ENCODE data around the gene CHMP4B.

The CHMP4B gene

DNA sequence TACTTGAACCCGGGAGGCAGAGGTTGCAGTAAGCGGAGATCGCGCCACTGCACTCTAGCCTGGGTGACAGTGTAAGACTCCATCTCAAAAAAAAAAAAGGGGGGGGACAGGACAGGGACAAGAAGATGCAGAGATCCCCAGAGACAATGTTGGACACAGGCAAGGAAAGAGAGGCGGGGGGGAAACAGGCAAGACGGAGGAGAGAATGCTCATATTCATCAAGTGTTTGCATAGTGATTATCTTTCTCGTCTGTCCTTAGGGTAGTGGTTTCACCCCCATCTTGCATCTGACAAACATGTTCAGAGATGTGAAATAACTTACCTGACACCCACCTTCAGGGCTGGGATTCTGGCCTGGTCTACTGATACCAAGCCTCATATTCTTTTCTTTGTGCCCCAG lies 29.0 kb downstream of the CHMP4B start:
- no peak for DNase-seq (ENCODE audit: low spot score)

DNA sequence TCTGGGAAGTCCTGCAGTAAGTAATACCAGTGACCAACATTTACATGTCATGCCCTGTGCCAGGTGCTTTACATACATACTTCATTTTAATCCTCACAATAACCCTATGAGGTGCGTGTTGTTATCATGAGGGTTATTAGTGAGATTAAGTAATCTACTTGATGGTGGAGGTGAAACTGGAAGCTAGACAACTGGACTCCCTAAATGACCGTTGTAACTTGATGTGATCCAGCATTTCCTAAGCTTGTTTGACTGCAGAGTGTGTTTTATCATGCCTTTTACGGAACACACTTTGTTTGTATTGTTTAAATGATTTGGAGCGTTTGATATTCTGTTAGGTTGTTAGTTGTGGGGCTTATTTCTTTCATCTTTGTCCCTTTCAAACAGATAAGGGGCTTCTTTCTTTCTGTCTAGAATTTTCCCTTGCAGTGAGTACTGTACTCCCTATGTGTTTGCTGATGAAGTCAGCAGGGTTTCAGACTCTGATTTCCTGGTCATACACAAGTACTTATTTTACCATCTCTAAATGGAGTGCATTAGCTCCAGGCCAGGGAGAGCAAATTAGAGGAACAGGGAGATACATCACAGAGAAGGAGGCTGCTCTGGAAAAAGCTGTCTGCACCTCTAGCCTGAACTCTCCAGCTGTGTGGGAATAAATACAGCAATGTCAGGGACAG lies 29.7 kb downstream of the CHMP4B start:
- no peak for DNase-seq (ENCODE audit: low spot score)

DNA sequence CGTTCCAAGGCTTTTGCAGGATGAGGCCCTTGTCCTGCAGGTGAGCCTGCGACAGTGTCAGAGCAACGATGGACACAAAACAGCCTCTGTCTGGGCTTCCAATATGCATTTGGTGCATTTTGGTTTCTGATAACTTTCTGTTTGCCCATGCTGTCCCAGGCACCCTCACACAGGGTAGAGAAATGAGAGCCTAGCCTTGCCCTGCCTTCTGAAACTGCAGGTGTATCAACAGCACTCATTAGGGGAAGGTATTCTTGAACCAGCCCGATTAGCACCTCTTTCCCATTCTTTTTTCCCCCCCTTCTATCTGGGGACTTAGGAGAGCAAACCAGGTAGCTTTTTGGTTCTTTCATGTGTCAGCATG lies 30.3 kb downstream of the CHMP4B start:
- DNase-seq (ENCODE audit: low spot score), result no peak

DNA sequence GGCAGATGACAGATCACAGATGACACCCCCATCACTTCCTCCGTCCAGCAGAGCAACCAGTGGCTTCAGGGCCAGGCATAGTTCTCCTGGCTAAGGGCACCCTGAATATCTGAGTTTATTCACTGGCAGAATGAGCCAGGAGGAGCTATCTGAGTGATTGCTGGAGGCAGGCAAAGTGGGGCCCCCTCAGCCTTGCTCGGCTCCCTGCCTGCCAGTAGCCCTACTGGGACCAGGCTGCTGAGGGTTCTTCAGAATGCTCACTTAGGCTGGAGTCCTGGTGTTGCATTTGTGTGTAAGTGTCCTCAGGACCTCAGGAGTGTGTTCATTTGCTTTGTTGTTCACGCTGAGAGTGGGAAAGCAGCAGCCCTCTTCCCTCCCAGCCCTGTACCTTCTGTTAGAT lies 31.2 kb downstream of the CHMP4B start:
- no peak for DNase-seq (ENCODE audit: low spot score)

DNA sequence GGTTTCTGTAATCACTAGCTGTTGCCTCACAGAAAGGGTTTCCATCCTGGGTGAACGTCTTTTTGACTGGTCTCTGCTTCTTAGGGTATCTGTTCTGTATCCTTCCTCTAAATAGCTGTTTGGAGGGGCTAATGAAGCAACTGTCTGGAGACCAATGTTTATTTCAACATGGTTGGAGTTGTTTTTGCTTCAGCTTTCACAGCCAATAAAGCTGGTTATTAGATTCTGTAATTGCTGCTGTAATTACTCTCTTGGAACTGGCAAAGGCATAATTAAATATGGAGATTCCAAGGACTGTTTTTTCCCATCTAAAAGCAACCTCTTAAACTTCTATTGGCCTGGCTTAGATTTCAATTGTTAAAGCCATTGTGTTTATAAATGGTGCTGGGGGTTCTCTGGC lies 31.9 kb downstream of the CHMP4B start:
- no peak for DNase-seq (ENCODE audit: low spot score)

DNA sequence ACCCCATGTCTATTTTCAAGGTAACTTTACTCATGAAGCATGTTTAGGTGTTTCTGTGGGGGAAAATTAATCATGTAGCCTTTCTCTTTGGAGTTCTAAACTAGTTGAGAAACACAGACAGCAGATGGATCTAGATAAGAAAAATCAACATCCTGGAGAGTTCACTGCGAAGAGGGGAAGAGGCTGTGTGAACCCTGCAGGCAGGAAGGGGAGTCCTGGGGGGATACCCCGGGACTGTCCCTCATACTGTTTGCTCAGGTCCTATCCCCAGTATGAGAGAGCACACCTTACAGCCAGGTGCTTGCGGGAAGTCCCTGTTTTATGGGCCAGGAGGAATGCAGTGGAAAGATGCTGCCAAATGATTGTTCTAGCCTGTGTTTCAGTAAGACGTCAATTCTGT lies 32.7 kb downstream of the CHMP4B start:
- peak; percentile 12 for DNase-seq (ENCODE audit: low spot score)

DNA sequence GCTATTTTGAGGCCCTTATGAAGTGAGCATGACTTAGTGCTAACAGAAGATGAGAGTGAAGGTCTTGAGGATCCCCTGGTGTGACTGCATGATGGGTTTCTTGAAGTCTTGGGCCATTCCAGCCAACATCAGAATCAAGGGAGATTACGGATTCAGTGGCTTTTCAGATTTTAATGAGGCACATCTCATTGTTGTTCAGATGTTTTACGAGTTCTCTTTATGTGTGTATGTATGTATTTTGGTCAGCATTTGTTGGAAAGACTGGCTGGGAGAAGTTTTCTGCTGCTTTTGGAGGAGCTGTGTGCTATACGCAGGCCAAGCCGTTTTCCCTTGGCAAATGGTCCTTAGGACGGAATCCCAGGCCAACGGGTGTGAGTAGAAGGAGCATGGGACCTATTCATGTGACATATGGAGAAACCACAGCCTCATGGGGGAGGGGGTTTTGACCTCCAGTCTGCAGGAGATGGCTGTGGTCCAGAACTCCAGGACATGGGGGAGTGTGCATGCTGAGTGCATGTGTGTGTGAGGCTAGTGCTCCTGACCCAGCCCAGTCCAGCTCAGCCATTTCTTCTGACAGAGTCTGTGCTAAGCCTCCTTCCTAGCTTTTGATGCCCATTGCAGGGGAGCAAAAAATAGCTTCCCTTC lies 35.3 kb downstream of the CHMP4B start:
- no peak for DNase-seq (ENCODE audit: low spot score)

DNA sequence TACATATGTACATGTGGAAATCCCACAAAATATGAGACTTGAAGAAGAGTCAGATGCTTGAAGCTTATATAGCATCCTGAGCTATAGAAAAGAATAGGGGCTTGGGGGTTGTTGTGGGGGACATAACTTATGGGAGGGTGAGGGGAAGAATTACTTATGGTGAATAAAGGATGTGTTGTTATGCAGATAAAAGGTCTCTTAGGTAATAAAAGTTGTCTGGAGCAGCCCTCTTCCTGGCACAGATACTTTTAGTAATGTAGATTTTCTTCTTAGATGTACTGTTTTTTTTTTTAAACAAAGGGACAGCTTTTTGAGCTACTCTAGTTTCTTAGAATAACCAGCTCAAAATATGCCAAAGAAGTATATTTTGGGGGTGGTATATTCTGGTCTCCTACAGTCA lies 35.9 kb downstream of the CHMP4B start:
- no peak for DNase-seq (ENCODE audit: low spot score)

DNA sequence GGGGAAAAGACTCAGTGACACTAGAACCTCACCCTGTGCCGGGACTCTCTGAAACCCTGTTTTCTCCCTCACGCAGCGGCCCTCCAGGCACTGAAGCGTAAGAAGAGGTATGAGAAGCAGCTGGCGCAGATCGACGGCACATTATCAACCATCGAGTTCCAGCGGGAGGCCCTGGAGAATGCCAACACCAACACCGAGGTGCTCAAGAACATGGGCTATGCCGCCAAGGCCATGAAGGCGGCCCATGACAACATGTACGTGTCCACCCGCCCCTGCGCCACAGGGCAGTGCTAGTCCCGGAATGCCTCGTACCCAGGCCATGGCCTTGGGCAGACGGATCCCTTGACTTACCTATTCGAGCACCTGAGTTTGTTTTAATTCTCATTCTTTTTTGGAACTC lies 37.2 kb downstream of the CHMP4B start:
- no peak for DNase-seq (ENCODE audit: low spot score)

DNA sequence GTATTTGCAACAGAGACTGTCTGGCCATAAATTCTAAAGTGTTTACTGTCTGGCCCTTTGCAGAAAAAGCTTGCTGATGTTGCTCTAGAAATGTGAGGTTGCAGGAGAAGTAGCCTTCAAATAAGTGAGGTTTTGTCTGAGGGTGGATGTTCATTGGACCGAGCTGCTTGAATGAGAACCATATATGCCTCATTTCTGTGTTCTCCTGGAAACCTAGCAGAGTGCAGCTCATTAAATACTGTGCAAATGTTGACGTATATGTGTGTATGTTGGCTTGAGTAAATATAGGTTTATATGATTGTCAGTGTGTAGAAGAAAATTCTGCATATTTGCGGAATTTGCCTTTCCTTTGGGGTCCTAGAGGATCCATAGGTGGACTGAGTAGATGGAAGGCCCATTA lies 39.0 kb downstream of the CHMP4B start:
- no peak for DNase-seq (ENCODE audit: low spot score)

DNA sequence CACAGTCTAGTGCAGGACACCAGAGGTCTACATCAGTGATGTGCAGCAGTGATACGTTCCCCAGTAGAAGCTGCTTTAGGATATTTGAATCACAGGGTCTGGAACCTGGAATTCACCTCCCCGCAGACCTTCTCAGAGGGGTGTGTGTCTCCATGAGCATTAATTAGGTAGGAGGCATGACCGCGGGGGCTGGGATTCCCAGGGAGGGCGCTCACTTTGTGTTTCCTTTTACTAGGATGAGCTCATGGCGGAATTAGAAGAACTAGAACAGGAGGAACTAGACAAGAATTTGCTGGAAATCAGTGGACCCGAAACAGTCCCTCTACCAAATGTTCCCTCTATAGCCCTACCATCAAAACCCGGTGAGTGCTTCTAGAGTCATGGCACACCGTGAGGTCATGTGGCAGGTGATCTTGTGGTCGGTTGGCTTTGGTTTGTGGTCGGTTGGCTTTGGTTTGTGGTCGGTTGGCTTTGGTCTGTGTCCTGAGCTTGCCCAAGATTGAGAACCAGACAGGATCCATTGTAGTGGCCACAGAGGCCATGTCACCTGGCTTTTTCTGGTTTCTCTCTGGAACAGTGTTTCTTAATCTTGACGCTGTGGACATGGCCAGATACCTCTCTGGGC lies 40.8 kb downstream of the CHMP4B start:
- DNase-seq (ENCODE audit: low spot score), result no peak

DNA sequence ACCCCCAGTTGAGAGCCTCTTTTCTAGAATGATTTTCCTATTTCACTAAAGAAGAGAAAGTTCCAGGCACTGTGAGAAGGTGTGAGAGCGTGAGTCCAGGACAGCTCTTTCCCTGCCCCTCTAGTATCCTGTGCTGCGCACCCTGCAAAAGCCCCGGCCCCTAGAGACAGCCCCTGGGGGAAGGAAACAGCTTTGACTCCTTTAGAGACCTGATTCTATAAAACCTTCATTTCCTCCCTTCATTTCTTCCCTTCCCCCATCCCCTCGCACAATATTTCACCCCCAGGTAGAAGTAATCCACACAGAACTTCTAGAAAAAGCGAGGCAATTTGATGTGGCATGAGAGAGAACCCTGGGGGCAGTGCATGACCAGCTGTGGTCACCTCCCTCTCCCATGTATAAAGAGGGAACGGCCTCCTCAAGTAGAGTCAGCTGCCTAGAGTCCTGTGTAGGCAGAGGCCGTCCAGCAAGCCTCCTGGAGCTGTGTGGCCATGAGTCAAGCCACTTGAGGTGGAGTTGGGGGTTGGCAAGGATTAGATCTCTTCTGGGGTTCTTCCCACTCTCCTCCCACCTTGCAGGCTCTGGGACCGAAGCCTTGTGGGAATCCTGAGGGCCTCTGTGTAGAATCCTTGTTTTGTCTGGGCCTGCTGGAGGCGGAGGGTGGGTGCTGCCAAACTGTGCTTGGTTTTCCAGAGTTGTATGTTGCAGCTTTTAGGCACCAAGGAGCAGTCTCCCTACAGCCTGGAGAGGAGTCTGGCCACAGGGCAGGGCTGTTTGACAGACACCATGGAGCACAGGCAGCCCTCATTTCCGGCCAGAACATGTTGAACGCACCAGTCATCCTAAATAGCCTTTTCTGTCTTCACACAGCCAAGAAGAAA lies 41.7 kb downstream of the CHMP4B start:
- no peak for DNase-seq (ENCODE audit: low spot score)

DNA sequence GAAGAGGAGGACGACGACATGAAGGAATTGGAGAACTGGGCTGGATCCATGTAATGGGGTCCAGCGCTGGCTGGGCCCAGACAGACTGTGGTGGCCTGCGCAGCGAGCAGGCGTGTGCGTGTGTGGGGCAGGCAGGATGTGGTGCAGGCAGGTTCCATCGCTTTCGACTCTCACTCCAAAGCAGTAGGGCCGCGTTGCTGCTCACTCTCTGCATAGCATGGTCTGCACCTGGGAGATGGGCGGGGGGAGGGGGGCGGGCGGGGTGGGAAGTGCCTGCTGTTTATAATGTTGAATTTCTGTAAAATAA lies 42.3 kb downstream of the CHMP4B start:
- peak; percentile 48 for DNase-seq (ENCODE audit: low spot score)

DNA sequence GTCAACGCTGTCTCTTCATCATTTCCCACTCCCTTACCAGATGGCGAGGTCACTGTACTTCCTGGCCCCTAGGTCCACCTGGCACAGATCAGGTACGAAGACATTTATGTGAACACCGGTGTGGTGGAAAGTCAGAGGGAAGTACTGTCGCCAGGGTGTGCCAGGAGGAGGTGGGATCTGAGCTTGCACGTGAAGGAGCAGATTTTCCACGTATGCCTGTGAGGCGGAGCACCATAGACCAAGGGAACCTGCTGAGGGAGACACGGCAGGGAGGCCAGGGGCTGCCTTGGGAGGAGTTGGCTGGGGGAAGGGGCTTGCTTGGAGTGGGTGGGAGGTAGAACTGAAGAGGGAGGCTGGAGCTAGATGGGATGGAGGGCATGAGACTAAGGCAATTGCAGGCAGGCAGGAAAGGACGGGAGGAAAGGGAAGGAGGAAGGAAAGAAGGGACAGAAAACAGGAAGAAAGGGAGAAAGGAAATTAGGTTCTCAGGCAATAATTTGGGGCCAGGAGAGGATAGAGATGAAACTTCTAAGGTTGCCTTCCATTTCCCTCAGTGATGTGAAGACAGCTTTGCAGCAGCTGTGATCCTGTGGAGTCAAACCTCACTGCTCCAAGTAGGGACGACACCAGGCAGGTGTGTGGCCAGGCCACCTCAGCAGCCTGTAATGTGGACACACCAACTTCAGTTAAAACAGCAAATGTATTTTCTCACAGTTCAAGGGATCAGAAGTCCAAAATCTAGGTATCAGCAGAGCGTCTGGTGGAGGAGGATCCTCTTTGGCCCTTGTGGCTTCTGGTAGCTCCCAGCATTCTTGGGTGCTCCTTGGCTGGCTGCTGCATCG lies 46.8 kb downstream of the CHMP4B start:
- no peak for DNase-seq (ENCODE audit: low spot score)

DNA sequence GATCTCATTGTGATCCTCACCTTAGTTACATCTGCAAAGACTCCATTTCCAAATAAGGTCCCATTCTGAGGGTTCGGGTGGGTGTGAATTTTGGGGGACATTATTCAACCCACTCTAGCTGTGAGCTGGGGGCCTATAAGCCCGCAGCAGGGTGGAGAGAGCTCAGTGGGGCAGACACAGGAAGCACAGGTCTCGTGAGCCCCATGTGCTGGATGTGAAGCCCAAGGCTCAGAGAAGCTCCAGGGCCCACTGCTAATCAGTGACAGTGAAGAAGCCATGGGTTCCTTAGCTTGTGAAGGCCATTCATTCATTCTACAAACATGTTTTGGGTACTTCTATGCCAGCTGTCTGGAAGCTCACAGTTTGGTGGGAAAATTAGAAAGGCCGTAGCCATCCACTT lies 47.5 kb downstream of the CHMP4B start:
- no peak for DNase-seq (ENCODE audit: low spot score)

DNA sequence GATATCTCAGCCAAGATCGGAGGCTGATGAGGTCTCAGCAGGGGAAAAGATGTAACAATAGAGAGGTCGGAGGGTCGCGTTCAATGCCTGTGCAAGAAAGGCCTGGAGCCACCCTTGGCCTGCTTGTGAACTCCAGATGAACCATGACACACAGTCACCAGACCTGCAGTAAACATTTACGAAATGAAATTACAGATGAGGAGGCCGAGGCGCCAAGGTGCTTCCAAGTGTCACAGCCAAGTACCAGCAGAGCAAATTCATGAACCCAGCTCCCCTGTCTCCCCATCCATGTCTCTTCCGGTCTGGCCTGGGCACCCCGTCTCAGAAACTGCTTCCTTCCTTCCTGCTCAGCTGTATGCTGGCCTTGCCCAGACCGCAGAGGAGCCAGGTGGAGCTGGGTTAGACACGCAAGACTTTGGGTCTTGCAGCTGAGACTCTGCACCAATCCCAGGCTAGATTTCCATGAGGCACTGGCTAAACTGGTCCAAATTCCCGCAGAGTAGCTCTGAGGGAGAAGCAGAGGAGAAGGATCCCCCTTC lies 48.1 kb downstream of the CHMP4B start:
- peak; percentile 52 for DNase-seq (ENCODE audit: low spot score)

DNA sequence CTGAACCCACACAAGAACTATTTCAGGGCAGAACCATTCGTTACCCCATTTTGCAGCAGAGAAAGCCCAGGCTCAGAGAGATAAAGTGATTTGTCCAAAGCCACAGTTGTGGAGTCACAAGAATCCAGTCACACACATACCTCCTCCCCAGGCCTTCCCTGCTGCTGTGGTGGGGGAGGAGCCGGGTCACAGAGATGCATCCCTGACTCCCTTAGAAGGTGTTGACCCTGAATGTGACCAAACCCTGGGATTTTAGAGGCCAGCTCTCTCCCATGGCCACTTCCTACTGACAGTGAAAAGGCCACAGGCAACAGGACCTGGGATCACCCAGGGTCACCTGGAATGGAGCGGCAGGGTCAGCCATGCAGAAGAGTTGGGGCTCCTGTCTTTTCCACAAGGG lies 48.6 kb downstream of the CHMP4B start:
- DNase-seq (ENCODE audit: low spot score), result no peak

DNA sequence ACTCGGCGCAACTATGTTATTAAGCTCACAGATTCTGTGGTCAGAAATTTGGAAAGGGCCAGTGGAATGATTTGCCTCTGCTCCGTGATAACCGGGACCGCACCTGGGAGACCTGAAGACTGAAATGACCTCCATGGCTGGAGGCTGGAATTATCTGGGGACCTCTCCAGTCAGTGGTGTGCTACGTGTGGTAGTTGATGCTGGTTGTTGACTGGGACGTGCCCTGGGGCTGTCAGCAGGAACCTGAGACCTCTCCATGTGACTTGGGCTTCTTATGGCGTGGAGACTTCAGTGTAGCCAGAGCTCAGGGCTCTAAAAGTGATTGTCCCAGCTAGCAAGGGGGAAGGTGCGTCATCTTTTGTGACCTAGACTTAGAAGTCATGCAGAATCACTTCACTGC lies 50.3 kb downstream of the CHMP4B start:
- no peak for DNase-seq (ENCODE audit: low spot score)

DNA sequence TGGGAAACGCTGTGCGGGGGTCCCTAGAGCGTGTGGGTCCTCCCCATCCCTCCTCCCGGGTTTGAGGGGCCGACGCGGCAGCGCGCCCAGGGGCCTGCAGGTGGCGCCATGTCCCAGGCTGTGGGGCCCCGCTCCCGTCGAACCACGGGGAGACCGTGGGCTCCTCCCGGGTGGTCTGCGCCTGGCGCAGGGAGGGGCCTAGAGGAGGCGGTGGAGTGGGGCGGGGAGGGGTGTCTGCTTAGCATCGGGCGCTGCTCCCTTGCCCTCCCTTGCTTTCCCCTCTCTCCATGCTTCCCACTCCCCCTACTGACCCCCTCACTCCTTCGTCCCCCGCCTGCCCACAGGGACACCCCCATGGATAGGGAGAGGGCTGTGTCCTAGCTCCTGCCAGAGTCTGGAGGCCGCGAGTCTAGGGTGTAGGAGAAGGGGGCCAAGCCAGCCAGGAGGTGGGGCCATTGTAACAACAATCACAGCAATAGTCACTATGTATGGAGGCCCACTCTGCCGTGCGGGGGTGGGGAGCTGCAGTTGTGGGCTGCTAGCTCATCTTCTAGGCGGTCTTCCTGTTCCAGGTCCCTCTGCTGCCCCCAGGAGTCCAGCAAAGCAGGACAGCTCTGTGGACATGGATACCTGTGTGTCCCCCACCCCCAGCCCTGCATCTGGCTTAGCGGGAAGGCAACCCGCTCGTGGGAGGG lies 51.7 kb downstream of the CHMP4B start:
- DNase-seq (ENCODE audit: low spot score), result peak; percentile 21

DNA sequence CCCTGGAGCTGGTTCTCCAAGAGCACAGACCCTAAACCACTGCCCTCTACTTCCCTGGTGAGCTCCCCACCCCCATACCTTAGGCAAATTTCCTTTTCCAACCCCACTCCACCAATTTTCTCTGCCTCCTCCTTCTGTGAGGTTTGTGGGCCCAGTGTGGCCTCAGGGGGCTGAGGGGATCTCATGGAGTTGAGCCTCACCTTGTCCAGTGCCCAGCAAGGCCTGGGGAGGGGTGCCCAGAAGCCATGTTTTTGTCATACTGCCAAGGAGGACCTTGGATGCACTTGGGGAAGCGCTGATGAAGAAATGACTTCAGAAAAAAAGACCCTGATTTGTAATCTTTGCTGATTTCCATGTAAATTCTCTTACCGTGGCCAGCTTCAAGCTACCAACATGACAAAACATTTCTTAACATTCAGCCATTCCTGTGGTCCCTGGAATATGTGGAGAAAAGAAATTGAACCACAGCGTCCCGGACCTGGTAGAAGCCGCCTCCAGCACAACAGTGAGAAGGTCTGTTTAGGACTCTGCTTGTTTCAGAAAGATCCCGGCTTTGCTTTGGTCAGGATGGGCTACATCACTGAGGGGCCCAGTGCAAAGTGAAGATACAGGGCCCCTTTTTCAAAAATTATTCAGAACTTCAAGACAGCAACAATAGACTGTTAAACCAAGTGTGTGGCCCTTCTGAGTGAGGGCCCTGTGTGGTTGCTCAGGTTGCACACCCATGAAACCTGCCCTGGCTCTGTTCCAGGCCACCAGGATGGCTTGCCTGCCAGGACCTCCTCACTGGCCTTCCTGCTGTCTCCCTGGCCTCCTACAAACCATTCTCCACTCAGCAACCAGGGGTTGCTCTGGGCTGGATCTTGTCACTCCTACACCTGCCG lies 52.5 kb downstream of the CHMP4B start:
- no peak for DNase-seq (ENCODE audit: low spot score)
